ENCODE measurements around the gene GPC6.

DNA sequence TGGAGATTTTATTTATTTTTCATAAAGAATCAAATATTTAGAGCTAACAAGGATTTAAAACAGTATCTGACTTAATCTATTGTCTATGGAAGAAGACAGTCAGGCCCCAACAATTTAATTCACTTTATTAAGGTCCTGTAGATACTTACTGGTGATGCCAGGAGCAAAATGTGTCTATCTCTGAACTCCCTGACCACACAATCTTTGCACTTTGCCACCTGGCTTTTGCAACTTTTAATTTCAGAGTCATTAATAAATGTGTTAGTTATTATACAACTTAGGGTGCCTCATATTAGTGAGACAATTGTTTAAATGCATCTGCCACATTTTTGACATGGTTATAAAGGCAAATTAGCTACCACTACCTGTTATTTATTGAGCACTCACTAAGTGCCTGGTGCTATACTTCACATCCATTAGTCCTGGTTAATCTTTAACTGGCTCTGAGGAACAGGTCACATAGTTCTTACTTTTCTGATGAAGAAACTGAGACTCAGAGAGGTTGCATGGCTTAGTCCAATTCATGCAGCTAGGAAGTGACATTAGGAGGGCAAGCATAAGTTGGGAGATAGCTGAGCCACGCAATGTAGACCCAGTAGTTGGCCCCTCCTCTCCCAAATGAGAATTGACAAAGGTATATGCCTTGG, 955.0 kb downstream of the GPC6 start:
- TF ChIP-seq, protein P1, sequence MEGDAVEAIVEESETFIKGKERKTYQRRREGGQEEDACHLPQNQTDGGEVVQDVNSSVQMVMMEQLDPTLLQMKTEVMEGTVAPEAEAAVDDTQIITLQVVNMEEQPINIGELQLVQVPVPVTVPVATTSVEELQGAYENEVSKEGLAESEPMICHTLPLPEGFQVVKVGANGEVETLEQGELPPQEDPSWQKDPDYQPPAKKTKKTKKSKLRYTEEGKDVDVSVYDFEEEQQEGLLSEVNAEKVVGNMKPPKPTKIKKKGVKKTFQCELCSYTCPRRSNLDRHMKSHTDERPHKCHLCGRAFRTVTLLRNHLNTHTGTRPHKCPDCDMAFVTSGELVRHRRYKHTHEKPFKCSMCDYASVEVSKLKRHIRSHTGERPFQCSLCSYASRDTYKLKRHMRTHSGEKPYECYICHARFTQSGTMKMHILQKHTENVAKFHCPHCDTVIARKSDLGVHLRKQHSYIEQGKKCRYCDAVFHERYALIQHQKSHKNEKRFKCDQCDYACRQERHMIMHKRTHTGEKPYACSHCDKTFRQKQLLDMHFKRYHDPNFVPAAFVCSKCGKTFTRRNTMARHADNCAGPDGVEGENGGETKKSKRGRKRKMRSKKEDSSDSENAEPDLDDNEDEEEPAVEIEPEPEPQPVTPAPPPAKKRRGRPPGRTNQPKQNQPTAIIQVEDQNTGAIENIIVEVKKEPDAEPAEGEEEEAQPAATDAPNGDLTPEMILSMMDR (IDR thresholded peaks at IDR 0.05; ENCODE audit: insufficient read depth, low read length, poor library complexity, severe bottlenecking): no peak
- TF ChIP-seq EZH2phosphoT487 (conservative IDR thresholded peaks at IDR 0.05; ENCODE audit: low read length): no peak
